ENCODE results near the gene ERI3.

DNA sequence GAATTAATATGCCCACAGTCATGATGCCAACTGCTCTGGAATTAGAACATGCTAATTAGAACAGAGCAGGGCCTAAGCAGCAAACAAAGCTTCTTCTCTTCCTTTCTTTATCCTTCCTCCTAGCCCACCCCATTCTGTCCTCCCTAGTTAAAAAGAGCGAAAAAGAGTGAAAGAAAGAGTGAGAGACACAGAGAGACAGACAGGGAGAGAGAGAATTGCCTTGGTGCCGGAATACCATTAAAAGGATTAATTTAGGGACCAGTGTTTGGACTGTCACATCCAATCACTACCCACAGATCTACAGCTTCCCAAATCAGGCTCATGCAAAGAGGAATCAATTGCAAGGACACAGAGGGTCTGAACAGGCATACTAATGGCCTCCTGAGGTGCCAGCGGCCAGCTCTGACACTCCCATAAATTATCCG is 7.0 kb downstream of the ERI3 start:
- TF ChIP-seq, protein P1, sequence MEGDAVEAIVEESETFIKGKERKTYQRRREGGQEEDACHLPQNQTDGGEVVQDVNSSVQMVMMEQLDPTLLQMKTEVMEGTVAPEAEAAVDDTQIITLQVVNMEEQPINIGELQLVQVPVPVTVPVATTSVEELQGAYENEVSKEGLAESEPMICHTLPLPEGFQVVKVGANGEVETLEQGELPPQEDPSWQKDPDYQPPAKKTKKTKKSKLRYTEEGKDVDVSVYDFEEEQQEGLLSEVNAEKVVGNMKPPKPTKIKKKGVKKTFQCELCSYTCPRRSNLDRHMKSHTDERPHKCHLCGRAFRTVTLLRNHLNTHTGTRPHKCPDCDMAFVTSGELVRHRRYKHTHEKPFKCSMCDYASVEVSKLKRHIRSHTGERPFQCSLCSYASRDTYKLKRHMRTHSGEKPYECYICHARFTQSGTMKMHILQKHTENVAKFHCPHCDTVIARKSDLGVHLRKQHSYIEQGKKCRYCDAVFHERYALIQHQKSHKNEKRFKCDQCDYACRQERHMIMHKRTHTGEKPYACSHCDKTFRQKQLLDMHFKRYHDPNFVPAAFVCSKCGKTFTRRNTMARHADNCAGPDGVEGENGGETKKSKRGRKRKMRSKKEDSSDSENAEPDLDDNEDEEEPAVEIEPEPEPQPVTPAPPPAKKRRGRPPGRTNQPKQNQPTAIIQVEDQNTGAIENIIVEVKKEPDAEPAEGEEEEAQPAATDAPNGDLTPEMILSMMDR (IDR thresholded peaks at IDR 0.05; ENCODE audit: borderline replicate concordance, extremely low read depth, low read length, poor library complexity, severe bottlenecking) = no peak
- TF ChIP-seq EZH2 (IDR thresholded peaks at IDR 0.05; ENCODE audit: borderline replicate concordance, low read depth, low read length, severe bottlenecking) = no peak

Measured in DND-41 (cell line).